WTC11 (cell line): ENCODE measurements around the gene CLP1. TPM values are rescaled to one million over a fixed set of nuclear protein-coding genes. Genes with fewer than 3 reads are reported as not detected.

Experiments
- CREM ChIP-seq: sonication (generic); formaldehyde crosslinking; IDR thresholded peaks from 2 replicates; pipeline ENCODE4 v1.8.1; 2022; ENCODE audit warnings: mild to moderate bottlenecking, missing genetic modification reagents, moderate library complexity
- ETV6 ChIP-seq: sonication (generic); formaldehyde crosslinking; IDR thresholded peaks from 2 replicates; pipeline ENCODE4 v1.8.1; 2022; ENCODE audit warnings: mild to moderate bottlenecking, missing genetic modification reagents
- FOXJ3 ChIP-seq: sonication (generic); formaldehyde crosslinking; IDR thresholded peaks from 2 replicates; pipeline ENCODE4 v1.9.0; 2021; ENCODE audit warnings: missing genetic modification reagents, mild to moderate bottlenecking, borderline replicate concordance
- GABPB1 ChIP-seq: sonication (generic); formaldehyde crosslinking; IDR thresholded peaks from 2 replicates; pipeline ENCODE4 v1.8.1; 2023; ENCODE audit warnings: mild to moderate bottlenecking, missing genetic modification reagents
- GRHL2 ChIP-seq: fragments of 250-450 bp; sonication (Bioruptor Pico); IDR thresholded peaks from 2 replicates; pipeline ENCODE4 v1.8.0; 2022; ENCODE audit warnings: mild to moderate bottlenecking, moderate library complexity; ENCODE audit not compliant: insufficient replicate concordance, severe bottlenecking
- NFATC4 ChIP-seq: fragments of 250-450 bp; sonication (Bioruptor Pico); IDR thresholded peaks from 2 replicates; pipeline ENCODE4 v1.9.0; 2021; ENCODE audit warnings: mild to moderate bottlenecking
- NR1H2 ChIP-seq: sonication (generic); formaldehyde crosslinking; IDR thresholded peaks from 2 replicates; pipeline ENCODE4 v1.9.0; 2021; ENCODE audit warnings: mild to moderate bottlenecking, moderate library complexity, missing genetic modification reagents
- SMAD4 ChIP-seq: sonication (generic); formaldehyde crosslinking; IDR thresholded peaks from 2 replicates; pipeline ENCODE4 v1.8.0; 2022; ENCODE audit warnings: mild to moderate bottlenecking, missing genetic modification reagents
- SOX15 ChIP-seq: fragments of 250-450 bp; sonication (Bioruptor Pico); IDR thresholded peaks from 2 replicates; pipeline ENCODE4 v1.9.0; 2021; ENCODE audit warnings: mild to moderate bottlenecking
- SP1 ChIP-seq: sonication (generic); formaldehyde crosslinking; conservative IDR thresholded peaks from 2 replicates; pipeline ENCODE4 v1.8.1; 2022; ENCODE audit warnings: missing genetic modification reagents
- TEAD1 ChIP-seq: sonication (generic); formaldehyde crosslinking; IDR thresholded peaks from 2 replicates; pipeline ENCODE4 v1.8.0; 2022; ENCODE audit warnings: mild to moderate bottlenecking, missing genetic modification reagents
- TP53 ChIP-seq: sonication (generic); formaldehyde crosslinking; IDR thresholded peaks from 2 replicates; pipeline ENCODE4 v1.8.1; 2023; ENCODE audit warnings: mild to moderate bottlenecking, missing genetic modification reagents
- ZNF138 ChIP-seq: sonication (generic); formaldehyde crosslinking; conservative IDR thresholded peaks from 2 replicates; pipeline ENCODE4 v1.8.1; 2022; ENCODE audit warnings: mild to moderate bottlenecking, moderate library complexity, missing genetic modification reagents
- ZNF232 ChIP-seq: sonication (generic); formaldehyde crosslinking; IDR thresholded peaks from 2 replicates; pipeline ENCODE4 v1.8.0; 2022; ENCODE audit warnings: mild to moderate bottlenecking, missing genetic modification reagents
- ZNF396 ChIP-seq: fragments of 250-450 bp; sonication (Bioruptor Pico); IDR thresholded peaks from 2 replicates; pipeline ENCODE4 v1.8.0; 2021; ENCODE audit warnings: mild to moderate bottlenecking, moderate library complexity, borderline replicate concordance
- ZNF416 ChIP-seq: fragments of 250-450 bp; sonication (Bioruptor Pico); IDR thresholded peaks from 2 replicates; pipeline ENCODE4 v1.9.0; 2021; ENCODE audit warnings: mild to moderate bottlenecking, inconsistent platforms
- ZNF671 ChIP-seq: fragments of 250-450 bp; sonication (Bioruptor Pico); IDR thresholded peaks from 2 replicates; pipeline ENCODE4 v1.8.0; 2021; ENCODE audit warnings: mild to moderate bottlenecking
- total RNA-seq: library from RNA; stranded (reverse); gene quantifications from 3 replicates; pipeline ENCODE4 v1.2.3, GENCODE V29; 2021
- TF ChIP-seq, protein P1 (sequence below): sonication (generic); formaldehyde crosslinking; IDR thresholded peaks from 2 replicates; pipeline ENCODE4 v1.8.1; 2022; ENCODE audit warnings: missing genetic modification reagents, borderline replicate concordance
- TF ChIP-seq, protein P2 (sequence below): fragments of 250-450 bp; sonication (Bioruptor Pico); IDR thresholded peaks from 2 replicates; pipeline ENCODE4 v1.9.0; 2021; ENCODE audit warnings: mild to moderate bottlenecking
- TF ChIP-seq, protein P3 (sequence below): sonication (generic); formaldehyde crosslinking; IDR thresholded peaks from 2 replicates; pipeline ENCODE4 v1.8.1; 2023; ENCODE audit warnings: mild to moderate bottlenecking, missing genetic modification reagents
- TF ChIP-seq, protein P4 (sequence below): fragments of 250-450 bp; sonication (Bioruptor Pico); conservative IDR thresholded peaks from 2 replicates; pipeline ENCODE4 v1.9.0; 2021; ENCODE audit warnings: mild to moderate bottlenecking
- TF ChIP-seq, protein P5 (sequence below): sonication (generic); formaldehyde crosslinking; IDR thresholded peaks from 2 replicates; pipeline ENCODE4 v1.8.0; 2022; ENCODE audit warnings: missing genetic modification reagents
- TF ChIP-seq, protein P6 (sequence below): sonication (generic); formaldehyde crosslinking; IDR thresholded peaks from 2 replicates; pipeline ENCODE4 v1.8.1; 2022; ENCODE audit warnings: mild to moderate bottlenecking, missing genetic modification reagents, moderate library complexity, borderline replicate concordance
- TF ChIP-seq, protein P7 (sequence below): fragments of 250-450 bp; sonication (Bioruptor Pico); IDR thresholded peaks from 2 replicates; pipeline ENCODE4 v1.9.0; 2021; ENCODE audit warnings: moderate library complexity, mild to moderate bottlenecking, inconsistent platforms, borderline replicate concordance
- TF ChIP-seq, protein P8 (sequence below): sonication (generic); formaldehyde crosslinking; IDR thresholded peaks from 2 replicates; pipeline ENCODE4 v1.8.0; 2023; ENCODE audit warnings: mild to moderate bottlenecking, missing genetic modification reagents

Gene CLP1
- total RNA-seq, 1 experiment from 2014 or later: 26.3 TPM

DNA sequence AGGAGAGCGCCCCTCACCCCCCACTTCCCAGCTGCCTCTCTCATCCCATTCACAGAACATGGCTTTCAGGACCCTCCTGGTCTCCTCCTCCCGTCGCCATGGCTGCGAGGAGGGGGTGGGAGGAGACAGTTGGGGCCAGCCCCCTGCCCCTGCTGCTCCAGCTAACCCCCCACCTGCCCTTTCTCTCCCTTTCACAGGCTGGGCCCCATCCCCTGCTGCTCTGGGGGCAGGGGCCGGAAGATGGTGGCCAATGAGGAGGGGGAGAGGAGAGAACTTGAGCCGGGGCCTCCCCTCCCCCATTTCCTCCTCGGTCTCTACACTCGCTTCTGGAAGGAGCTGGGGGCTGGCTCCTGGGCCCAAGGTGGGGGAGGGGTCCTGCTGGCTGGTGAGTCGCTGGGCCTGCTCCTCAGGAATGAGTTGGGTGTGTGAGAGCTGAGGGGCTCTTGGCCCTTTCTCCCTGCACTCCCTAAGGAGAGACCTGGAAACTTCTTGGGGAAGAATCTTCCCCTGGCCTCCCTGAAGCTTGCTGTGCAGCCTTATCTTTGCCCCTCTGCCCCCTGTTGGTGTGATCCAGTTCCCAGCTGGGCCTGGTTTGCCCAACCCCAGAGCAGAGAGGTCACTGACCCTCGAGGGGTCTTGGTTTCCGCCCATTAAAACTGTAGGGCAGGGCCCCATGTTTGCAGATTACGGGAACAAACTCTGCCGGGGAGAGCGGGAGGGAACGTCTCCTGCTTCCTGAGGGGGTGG, 18.1 kb upstream of the CLP1 start (continued):
- TF ChIP-seq, protein P1, sequence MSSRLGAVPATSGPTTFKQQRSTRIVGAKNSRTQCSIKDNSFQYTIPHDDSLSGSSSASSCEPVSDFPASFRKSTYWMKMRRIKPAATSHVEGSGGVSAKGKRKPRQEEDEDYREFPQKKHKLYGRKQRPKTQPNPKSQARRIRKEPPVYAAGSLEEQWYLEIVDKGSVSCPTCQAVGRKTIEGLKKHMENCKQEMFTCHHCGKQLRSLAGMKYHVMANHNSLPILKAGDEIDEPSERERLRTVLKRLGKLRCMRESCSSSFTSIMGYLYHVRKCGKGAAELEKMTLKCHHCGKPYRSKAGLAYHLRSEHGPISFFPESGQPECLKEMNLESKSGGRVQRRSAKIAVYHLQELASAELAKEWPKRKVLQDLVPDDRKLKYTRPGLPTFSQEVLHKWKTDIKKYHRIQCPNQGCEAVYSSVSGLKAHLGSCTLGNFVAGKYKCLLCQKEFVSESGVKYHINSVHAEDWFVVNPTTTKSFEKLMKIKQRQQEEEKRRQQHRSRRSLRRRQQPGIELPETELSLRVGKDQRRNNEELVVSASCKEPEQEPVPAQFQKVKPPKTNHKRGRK (CRISPR knock-in tag): no peak
- no peak for TF ChIP-seq ZNF138 (CRISPR knock-in tag)
- TF ChIP-seq TP53 (CRISPR knock-in tag): no peak
- no peak for TF ChIP-seq ZNF671 (CRISPR knock-in tag)
- no peak for TF ChIP-seq ZNF396 (CRISPR knock-in tag)
- no peak for TF ChIP-seq NR1H2 (CRISPR knock-in tag)
- no peak for TF ChIP-seq SMAD4 (CRISPR knock-in tag)
- TF ChIP-seq, protein P2, sequence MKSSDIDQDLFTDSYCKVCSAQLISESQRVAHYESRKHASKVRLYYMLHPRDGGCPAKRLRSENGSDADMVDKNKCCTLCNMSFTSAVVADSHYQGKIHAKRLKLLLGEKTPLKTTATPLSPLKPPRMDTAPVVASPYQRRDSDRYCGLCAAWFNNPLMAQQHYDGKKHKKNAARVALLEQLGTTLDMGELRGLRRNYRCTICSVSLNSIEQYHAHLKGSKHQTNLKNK (CRISPR knock-in tag): no peak
- TF ChIP-seq, protein P3, sequence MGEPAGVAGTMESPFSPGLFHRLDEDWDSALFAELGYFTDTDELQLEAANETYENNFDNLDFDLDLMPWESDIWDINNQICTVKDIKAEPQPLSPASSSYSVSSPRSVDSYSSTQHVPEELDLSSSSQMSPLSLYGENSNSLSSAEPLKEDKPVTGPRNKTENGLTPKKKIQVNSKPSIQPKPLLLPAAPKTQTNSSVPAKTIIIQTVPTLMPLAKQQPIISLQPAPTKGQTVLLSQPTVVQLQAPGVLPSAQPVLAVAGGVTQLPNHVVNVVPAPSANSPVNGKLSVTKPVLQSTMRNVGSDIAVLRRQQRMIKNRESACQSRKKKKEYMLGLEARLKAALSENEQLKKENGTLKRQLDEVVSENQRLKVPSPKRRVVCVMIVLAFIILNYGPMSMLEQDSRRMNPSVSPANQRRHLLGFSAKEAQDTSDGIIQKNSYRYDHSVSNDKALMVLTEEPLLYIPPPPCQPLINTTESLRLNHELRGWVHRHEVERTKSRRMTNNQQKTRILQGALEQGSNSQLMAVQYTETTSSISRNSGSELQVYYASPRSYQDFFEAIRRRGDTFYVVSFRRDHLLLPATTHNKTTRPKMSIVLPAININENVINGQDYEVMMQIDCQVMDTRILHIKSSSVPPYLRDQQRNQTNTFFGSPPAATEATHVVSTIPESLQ (CRISPR knock-in tag): no peak
- TF ChIP-seq, protein P4, sequence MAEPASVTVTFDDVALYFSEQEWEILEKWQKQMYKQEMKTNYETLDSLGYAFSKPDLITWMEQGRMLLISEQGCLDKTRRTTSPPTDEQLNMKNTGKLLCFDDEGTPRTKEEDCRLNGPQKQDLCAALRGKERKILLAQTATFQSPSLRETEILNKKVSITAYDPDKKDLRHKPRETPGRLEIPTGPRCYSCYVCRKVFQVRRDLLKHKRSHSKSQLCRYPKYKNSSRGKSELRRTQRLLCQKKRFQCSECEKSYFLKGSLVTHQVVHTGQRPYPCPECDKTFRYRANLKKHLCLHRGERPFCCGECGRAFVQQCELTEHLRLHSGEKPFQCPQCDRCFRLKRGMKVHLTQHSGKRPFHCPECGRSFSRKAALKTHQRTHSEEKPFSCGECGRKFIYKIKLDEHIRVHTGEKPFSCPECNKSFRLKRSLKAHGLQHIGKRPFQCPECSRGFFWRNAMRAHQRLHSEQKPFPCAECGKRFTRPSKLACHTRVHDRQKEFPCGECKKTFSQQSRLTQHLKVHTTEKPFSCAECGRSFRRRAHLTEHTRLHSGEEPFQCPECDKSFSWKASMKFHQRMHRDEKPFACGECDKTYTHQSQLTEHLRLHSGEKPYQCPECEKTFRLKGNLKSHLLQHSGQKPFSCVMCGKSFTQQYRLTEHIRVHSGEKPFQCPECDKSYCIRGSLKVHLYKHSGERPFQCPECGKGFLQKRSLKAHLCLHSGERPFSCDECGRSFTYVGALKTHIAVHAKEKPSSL (CRISPR knock-in tag): no peak
- peak; percentile 86 for TF ChIP-seq TEAD1 (CRISPR knock-in tag)
- no peak for TF ChIP-seq GRHL2 (CRISPR knock-in tag)
- no peak for TF ChIP-seq SOX15
- TF ChIP-seq, protein P5, sequence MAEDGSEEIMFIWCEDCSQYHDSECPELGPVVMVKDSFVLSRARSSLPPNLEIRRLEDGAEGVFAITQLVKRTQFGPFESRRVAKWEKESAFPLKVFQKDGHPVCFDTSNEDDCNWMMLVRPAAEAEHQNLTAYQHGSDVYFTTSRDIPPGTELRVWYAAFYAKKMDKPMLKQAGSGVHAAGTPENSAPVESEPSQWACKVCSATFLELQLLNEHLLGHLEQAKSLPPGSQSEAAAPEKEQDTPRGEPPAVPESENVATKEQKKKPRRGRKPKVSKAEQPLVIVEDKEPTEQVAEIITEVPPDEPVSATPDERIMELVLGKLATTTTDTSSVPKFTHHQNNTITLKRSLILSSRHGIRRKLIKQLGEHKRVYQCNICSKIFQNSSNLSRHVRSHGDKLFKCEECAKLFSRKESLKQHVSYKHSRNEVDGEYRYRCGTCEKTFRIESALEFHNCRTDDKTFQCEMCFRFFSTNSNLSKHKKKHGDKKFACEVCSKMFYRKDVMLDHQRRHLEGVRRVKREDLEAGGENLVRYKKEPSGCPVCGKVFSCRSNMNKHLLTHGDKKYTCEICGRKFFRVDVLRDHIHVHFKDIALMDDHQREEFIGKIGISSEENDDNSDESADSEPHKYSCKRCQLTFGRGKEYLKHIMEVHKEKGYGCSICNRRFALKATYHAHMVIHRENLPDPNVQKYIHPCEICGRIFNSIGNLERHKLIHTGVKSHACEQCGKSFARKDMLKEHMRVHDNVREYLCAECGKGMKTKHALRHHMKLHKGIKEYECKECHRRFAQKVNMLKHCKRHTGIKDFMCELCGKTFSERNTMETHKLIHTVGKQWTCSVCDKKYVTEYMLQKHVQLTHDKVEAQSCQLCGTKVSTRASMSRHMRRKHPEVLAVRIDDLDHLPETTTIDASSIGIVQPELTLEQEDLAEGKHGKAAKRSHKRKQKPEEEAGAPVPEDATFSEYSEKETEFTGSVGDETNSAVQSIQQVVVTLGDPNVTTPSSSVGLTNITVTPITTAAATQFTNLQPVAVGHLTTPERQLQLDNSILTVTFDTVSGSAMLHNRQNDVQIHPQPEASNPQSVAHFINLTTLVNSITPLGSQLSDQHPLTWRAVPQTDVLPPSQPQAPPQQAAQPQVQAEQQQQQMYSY (CRISPR knock-in tag): no peak
- TF ChIP-seq FOXJ3 (CRISPR knock-in tag): peak; percentile 86; the same call in 1 of the 2 replicates
- TF ChIP-seq ETV6 (CRISPR knock-in tag): peak; percentile 98
- TF ChIP-seq SP1 (CRISPR knock-in tag): peak; percentile 95
- no peak for TF ChIP-seq GABPB1 (CRISPR knock-in tag)
- TF ChIP-seq ZNF416 (CRISPR knock-in tag): no peak
- TF ChIP-seq CREM (CRISPR knock-in tag): no peak
- no peak for TF ChIP-seq NFATC4 (CRISPR knock-in tag)
- 0 out of 2 replicates have a peak, but pooled peaks have one; percentile 16 for TF ChIP-seq ZNF232
- TF ChIP-seq, protein P6, sequence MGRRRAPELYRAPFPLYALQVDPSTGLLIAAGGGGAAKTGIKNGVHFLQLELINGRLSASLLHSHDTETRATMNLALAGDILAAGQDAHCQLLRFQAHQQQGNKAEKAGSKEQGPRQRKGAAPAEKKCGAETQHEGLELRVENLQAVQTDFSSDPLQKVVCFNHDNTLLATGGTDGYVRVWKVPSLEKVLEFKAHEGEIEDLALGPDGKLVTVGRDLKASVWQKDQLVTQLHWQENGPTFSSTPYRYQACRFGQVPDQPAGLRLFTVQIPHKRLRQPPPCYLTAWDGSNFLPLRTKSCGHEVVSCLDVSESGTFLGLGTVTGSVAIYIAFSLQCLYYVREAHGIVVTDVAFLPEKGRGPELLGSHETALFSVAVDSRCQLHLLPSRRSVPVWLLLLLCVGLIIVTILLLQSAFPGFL: no peak
- TF ChIP-seq, protein P7, sequence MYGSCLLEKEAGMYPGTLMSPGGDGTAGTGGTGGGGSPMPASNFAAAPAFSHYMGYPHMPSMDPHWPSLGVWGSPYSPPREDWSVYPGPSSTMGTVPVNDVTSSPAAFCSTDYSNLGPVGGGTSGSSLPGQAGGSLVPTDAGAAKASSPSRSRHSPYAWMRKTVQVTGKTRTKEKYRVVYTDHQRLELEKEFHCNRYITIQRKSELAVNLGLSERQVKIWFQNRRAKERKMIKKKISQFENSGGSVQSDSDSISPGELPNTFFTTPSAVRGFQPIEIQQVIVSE (CRISPR knock-in tag): no peak
- TF ChIP-seq, protein P8, sequence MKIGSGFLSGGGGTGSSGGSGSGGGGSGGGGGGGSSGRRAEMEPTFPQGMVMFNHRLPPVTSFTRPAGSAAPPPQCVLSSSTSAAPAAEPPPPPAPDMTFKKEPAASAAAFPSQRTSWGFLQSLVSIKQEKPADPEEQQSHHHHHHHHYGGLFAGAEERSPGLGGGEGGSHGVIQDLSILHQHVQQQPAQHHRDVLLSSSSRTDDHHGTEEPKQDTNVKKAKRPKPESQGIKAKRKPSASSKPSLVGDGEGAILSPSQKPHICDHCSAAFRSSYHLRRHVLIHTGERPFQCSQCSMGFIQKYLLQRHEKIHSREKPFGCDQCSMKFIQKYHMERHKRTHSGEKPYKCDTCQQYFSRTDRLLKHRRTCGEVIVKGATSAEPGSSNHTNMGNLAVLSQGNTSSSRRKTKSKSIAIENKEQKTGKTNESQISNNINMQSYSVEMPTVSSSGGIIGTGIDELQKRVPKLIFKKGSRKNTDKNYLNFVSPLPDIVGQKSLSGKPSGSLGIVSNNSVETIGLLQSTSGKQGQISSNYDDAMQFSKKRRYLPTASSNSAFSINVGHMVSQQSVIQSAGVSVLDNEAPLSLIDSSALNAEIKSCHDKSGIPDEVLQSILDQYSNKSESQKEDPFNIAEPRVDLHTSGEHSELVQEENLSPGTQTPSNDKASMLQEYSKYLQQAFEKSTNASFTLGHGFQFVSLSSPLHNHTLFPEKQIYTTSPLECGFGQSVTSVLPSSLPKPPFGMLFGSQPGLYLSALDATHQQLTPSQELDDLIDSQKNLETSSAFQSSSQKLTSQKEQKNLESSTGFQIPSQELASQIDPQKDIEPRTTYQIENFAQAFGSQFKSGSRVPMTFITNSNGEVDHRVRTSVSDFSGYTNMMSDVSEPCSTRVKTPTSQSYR (CRISPR knock-in tag): peak; percentile 100
